Left colon (tissue), 2 donors: ENCODE results near the gene ZNF254. TPM values are rescaled to one million over a fixed set of nuclear protein-coding genes. Genes with fewer than 3 reads are reported as not detected.
"Not testable (repeated sequence)": the region's sequence is repeated elsewhere in the genome, so short reads cannot be mapped to it uniquely, and the experiment has no call there.

ENCODE experiments used
- ATAC-seq: fragments of 200-7000 bp; cut with Tn5 transposase; one replicate; pipeline ENCODE4 v1.9.1; 2020; ENCODE audit warnings: mild to moderate bottlenecking, moderate library complexity
- DNase-seq, 2 donors: peaks; one replicate each; pipeline ENCODE4 v3.0.0-alpha.2; 2020
- intact Hi-C, 2 donors: fragments of 100-400 bp; cut with DNase I in 1 of 2; cut with micrococcal nuclease in 1 of 2; formaldehyde crosslinking; loops; one replicate each; pipeline versions ENCODE4 v1.11.2 to v1.14.0; 2022; cut with DNase I, micrococcal nuclease
- long read RNA-seq: library from polyadenylated mRNA; unstranded; transcript quantifications from one replicate; pipeline ENCODE4 v2.0.0, GENCODE V29; 2021
- total RNA-seq, 2 donors: library from RNA; stranded (reverse); fragmentation: NEBNext Ultra II Directional; extraction: Animal tissue kit (Norgen Biotek cat#: 25700); gene quantifications; one replicate each; pipeline ENCODE4 v1.2.1, GENCODE V29; 2021
- donor health status: DM: no; HTN: no; CAD: no.
- donor health status: DM: yes; HTN: yes; CAD: no.

ZNF254 gene
- 10 to 100 TPM; 13.3 to 18.3 TPM for total RNA-seq
- long read RNA-seq, partial matches to known transcripts = 3 of 18 reads
- long read RNA-seq, other reads (novel, unspliced or antisense) = 9 of 18 reads

DNA sequence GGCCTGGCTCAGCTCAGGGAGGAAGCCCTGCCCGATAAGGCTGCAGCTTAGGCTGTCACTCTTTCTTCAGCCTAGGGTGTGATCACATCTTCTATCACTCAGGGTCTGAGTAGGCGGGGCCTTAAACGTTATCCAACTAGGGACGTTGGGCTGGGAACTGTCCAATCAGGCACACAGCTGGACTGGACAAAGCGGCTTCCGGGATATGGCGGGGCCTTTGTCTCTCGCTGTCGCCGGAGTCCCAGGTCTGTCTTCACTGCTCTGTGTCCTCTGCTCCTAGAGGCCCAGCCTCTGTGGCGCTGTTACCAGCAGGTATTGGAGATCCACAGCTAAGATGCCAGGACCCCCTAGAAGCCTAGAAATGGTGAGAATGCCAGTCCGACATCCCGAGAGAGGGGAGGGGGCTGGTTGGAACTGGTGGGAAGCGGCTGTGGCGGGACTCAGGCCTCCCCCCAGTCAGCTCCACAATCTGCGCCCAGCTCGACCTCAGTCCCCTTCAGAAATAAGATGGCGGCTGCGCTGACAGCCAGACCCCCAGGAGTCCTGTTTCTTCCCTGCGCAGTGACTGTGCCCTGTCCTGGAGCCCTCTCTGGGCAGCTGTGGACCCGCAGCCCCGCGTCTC, at the start of gene ZNF254:
Gene ZNF254, plus strand, starts transcription at position 214 of the 622 bp plus-strand sequence. Its CDS starts 121 bp downstream, at position 335.
- peak; percentile 91 to 96 for DNase-seq
- intact Hi-C loops = no loop called here
- ATAC-seq = peak; percentile 99

DNA sequence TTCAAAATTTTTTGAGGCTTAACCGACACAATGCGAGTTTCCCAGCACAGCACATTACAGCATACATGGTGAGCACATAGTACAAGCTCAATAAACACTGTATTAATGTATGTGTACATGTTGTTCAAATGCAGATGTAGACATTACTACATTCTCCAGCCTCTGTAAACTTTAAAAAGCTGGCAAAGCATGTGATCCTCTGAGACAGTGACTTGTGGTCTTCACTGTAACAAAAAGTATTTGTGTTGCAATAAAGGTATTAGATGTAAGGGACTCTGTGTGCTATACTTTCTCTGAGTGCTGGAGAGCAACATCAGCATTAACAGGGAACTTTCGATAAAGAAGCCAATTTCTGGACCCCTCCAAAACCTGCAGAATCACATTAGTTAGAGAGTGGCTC, 46.4 kb upstream of the ZNF254 start:
- DNase-seq = no peak
- intact Hi-C loops = no loop called here
- ATAC-seq = no peak

DNA sequence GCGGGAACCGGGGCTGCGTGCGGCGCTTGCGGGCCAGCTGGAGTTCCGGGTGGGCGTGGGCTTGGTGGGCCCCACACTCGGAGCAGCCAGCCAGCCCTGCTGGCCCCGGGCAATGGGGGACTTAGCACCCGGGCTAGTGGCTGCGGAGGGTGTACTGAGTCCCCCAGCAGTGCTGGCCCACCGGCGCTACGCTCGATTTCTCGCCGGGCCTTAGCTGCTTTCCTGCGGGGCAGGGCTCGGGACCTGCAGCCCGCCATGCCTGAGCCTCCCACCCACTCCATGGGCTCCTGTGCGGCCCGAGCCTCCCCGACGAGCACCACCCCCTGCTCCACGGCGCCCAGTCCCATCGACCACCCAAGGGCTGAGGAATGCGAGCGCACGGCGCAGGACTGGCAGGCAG, 45.7 kb upstream of the ZNF254 start:
- ATAC-seq, DNase-seq: not testable (repeated sequence)

DNA sequence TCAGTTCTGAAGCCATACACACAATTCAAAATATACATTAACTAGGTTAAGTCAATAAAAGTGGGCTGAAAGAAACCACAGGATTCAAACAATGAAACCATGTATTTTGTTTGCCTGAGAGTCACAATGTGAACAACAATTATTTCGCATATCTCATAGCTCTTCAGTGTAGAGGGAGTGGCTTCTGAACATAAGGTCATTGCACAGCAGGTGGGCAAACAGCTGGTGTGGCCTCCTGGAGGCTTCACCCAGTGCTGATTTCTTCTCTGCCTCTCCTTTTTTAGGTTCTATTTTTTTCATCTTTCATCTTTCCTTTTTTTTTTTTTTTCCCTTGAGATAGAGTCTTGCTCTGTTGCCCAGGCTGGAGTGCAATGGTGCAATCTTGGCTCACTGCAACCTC, 40.4 kb upstream of the ZNF254 start:
- intact Hi-C loops = no loop called here
- DNase-seq (peak in 1 of 2 donors; percentile 13), ATAC-seq (no peak)

More for the DNA sequence above, 45.7 kb upstream of the ZNF254 start:
- intact Hi-C loops = not testable (repeated sequence)

DNA sequence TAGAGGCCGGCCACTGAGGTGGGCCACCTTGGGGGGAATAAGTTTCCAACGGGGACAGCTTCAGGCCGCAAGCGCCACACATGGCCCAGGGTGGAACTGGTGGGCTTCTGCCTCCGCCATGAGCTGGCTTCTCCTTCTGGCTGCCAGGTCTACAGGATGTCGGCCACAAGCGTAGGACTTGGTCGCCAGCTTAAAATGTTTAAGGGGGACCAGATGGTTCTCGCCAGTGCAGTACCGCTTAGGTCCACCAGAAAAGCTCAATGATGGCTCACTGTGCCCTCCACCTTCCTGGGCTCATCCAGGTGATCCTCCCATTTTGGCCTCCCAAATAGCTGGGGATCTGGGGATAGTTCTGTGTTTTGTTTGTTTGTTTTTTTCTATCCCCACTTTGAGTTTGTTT, 38.7 kb upstream of the ZNF254 start:
- intact Hi-C loops = no loop called here
- ATAC-seq (no peak), DNase-seq (no peak)

DNA sequence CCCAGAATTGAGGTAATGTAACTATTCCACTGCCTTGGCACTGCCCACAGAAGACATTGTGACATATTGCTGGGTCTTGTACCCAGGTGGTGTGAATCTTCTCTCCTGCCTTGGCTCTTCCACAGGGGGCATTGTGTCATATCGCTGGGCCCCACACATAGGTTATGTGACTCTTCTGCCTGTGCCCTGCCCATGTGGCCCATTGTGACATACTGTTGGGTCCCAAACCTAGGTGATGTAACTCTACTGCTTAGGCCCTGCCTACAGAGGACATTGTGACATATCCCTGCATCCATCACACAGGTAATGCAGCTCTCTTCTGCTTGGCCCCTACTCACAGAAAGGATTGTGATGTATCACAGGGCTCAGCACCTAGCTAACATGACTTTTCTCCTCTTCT, 37.5 kb upstream of the ZNF254 start:
- no peak for ATAC-seq
- intact Hi-C loops = no loop called here
- no peak for DNase-seq

DNA sequence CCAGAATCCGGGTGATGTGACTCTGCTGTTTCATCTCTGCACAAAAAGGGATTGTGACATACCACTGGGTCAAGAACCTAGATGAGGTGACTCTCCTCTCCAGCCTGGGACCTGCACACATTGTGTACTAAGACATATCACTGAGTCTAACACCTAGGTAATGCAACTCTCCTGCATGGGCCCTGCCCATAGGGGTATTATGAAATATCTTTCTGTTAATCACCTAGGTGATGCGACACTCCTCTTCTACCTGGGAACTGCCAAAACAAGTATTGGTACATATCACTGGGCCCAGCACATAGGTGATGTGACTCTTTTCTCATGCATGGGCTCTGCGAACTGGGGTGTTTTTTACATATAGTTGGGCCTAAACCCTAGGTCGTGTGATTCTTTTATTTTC, 35.5 kb upstream of the ZNF254 start:
- intact Hi-C loops = no loop called here
- no peak for ATAC-seq
- no peak for DNase-seq

DNA sequence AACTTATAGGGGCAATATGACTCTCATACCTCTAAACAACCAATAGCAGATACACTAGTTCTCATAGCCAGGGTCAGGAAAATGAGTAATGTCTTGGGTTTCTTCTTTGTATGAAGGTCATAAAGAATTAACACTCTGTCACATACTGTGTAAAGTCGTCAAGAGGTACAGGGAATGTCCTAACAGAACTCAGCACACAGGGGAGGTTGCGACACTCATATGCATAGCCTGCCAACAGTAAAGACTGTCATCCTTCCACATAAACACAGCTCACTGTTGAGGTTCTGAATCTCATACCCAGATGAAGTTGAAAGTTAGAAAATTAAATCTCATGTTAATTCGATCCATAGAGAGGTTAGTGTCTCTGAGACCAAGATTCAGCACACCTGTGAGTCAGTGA, 34.2 kb upstream of the ZNF254 start:
- DNase-seq = no peak
- no peak for ATAC-seq
- intact Hi-C loops = no loop called here

DNA sequence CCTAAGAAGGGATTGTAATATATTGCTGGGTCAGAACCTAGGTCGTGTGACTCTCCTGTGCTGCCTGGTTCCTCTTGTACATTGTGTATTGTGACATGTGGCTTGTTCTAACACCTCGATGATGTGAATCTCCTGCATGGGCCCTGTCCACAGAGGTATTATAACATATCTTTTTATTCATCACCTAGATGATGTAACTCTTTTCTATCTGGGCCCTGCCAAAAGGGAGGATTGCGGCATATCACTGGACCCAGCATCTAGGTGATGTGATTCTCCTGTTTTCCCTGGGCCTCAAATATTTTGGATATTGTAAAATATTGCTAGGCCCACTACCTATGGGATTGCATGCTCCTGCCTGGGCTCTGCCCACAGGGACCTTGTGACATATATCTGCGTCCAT, 33.4 kb upstream of the ZNF254 start:
- ATAC-seq (no peak), DNase-seq (no peak)
- intact Hi-C loops = no loop called here

DNA sequence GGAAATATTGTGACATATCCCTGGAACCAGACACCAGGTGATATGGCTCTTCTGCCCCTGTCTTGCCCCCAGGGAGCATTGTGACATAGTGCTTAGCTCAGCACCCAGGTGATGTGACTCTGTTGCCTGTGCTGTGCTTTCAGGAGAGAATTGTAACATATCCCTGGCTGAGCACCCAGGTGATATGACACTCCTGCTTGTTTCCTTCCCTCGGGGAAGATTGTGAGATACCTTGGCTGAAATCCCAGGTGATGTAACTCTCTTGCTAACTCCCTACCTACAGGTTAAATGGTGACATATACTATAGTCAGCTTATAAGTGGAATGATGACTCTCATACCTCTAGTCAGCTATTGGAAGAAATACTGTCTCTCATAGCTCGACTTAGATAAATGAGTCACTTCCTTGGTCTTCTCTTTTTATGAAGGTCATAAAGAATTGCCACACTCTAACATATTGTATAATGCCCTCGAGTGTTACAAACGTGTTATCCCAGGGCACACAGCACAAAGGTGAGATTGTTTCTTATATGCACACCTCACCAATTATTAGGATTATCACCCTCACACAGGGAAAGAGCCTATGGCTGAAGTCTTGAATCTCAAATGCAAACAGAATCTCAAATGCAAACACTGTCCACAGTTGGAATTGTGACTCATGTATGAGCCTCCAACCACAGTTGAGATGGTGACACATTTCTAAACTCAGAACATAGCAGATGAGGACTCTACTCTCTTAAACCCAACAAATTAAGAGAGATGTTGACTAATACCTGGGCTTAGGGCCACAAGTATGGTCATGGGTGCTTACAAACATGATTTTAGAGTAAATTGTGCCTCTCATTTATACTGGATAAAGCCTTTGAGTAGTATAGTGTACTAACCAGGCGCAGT, 32.7 kb upstream of the ZNF254 start:
- intact Hi-C loops = no loop called here
- peak; percentile 81 for ATAC-seq

DNA sequence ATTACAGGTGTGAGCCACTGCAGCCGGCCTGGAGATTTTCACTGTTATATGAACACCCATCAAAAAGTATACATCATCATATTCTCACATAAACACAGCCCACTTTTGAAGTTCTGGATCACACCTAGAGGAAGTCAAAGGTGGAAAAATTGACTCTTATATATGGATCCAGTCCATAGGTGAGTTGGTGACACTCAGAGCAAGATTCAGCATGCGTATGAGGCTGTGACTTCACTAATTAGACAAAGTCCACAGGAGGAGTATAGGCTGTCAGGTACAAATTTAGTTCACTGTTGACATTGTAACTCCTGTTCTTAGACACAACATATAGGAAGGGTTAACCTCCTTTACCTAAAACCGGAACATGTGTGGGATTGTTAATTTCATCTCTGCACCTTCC, 31.4 kb upstream of the ZNF254 start:
- peak; percentile 53 for ATAC-seq
- no peak for DNase-seq
- intact Hi-C loops = no loop called here

More for the DNA sequence above, 32.7 kb upstream of the ZNF254 start:
- DNase-seq = no peak

DNA sequence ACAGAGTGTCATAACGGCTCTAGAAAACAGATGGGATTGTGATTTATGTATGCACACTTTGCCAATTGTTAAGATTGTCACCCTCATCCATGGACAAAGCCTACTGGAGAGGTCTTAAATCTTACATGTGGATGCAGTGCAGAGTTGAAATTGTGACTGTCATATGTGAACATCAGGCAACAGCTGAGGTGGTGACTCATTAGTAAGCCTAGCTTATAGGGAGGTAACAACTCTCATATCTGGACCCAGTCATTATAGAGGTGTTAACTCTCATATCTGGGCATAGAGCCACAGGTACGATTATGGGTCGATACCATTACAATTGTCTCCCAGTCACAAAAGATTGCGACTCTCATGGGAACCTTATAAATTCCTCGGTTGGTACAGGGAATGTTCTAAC, 29.8 kb upstream of the ZNF254 start:
- intact Hi-C loops = no loop called here
- DNase-seq (no peak), ATAC-seq (no peak)

DNA sequence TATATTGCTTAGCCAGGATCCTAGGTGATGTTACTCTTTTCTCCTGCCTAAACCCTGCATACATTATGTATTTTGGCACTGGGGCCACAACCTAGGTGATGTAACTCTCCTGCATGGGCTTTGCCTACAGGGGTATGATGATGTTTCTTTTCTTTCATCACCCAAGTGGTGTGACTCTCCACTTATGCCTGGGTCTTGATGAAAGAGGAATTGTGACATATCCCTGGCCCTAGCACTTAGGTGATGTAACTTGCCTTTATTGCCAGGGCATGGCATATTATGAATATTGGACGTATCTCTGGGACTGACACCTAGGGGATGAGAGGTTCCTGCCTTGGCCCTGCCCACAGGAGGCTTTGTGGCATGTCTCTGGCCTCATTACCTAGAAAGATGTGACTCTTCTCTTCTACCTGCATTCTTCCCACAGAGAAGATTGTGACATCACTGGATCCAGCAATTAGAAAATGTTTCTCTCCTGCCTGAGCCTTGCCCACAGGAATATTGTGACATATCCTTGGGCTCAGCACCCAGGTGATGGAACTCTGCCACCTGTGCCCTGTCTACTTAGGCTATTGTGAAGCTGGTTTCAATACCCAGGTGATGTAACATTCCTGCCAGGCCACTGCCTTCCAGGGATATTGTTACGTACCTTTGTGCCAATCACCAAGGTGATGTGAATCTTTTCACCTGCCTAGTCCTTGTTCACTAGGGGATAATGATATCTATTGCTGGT, 27.3 kb upstream of the ZNF254 start:
- intact Hi-C loops = no loop called here
- ATAC-seq = no peak
- no peak for DNase-seq

DNA sequence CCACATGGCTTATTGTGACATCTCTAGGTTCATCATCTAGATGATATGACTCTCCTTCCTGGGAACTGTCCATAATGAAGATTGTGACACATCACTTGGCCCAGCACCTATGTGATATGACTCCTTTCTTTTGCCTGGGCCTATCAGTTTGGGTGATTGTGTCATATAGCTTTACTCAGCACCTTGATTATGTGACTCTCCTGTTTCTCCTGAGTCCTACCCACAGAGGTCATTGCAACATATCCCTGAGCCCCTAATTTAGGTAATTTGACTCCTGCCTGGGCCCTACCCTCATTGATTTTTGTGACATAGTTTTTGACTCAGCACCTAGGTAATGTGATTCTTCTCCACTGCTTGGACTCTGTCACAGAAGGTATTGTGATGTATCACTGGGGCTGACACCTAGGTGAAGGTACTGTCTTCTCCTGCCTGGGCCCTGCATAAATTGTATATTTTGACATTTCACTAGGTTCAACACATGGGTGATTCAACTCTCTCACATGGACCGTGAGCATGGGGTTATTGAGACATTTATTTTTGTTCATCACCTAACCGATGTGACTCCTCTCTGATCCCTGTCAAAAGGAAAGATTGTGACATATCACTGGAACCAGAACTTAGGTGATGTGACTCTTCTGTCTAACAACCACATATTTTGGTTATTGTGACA, 26.2 kb upstream of the ZNF254 start:
- no peak for DNase-seq
- ATAC-seq = no peak
- intact Hi-C loops = no loop called here

DNA sequence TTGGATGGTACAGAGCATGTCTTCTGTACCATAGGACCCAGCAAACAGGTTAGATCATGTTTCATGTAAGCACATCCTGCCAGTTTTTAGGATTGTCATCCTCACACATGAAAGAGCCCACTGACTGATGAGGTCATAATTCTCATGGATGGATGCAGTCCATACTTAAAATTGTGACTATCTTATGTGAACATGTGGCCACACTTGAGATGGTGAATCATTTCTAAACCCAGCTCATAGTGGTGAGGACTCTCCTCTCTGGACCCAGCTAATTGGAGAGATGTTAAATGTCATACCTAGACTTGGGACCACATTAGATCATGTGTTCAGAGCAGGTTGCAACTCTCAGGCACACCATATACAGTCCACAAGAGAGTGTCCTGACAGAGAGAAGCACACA, 24.8 kb upstream of the ZNF254 start:
- ATAC-seq (no peak), DNase-seq (no peak)
- intact Hi-C loops = no loop called here

DNA sequence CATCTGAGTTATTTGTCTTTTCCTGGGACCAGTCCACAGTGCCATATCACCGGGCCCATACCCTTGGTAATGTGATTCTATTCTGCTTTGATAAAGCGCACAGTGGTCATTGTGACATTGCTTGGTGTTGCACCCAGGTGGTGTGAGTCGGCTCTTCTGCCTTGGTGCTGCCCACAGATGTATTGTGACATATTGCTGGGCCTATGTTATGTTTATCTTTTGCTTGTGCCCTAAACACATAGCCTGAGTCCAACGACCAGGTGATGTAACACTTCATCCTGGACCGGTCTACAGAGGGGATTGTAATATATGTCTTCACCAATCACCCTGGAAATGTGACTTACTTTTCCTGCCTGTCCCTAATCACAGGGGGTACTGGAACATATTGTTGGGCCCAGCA, 23.7 kb upstream of the ZNF254 start:
- DNase-seq (no peak), ATAC-seq (no peak)
- intact Hi-C loops = no loop called here

DNA sequence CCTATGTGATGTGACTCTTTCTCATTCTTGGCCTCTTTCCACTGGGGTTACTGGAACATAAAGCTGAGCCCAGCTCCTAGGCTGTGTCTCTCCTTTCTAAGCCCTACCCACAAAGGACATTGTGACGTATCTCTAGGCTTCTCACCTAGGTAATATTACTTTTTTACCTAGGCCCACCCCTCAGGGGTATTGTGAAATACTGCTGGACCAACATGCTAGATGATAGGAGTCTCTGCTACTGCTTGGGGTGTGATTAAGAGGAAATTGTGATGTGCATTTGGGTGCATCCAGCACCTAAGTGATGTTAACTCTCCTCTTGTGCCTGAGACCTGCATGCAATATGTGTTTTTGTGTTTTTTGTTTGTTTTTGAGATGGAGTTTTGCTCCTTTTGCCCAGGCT, 22.8 kb upstream of the ZNF254 start:
- intact Hi-C loops = no loop called here
- no peak for ATAC-seq

DNA sequence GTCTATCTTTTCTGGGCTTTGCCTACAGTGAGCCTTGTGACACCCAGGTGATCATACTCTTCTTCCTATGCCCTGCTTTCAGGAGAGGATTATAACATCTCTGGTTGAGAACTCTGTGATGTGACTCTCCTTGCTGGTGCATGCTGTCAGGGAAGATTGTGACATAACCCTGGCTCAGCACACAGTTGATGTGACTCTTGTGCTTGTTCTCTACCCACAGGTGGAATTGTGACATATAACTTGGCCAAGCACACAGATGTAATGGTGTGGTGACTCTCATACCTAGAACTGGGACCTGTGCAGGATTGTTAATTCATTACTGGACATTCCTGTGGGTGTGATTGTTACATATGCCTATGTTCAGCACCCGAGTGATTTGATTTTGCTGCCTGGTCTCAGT, 21.7 kb upstream of the ZNF254 start:
- no peak for DNase-seq
- no peak for ATAC-seq
- intact Hi-C loops = no loop called here

More for the DNA sequence above, 22.8 kb upstream of the ZNF254 start:
- no peak for DNase-seq
